ENCODE measurements around the gene CHPF. TPM values are rescaled to one million over a fixed set of nuclear protein-coding genes. Genes with fewer than 3 reads are reported as not detected.

Gene CHPF
- total RNA-seq, 2 experiments from 2014 or later = 14.2 to 24.4 TPM

GRCh38 chr2:219540784-219541504, 2.7 kb downstream of the CHPF start:
- H3K27ac Mint-ChIP-seq = no peak overlapping the region
- ATAC-seq (no peak), DNase-seq (no peak)
- peaks cover 20% of the 10 kb centered on the region for H3K4me1 Mint-ChIP-seq
- CTCF ChIA-PET = interaction anchor here (0.6 to 8.4 kb wide), 35 partner anchors 8 to 153 kb away, joined by 3 to 89 read pairs (median 5); partner anchors contain the start of genes DNPEP, GMPPA and STK11IP
- H3K36me3 Mint-ChIP-seq = peaks cover 3% of the 10 kb centered on the region
- H3K9me3 Mint-ChIP-seq (ENCODE audit: low read depth) = no peaks in the 10 kb centered on the region
- H3K4me3 Mint-ChIP-seq = peak overlapping the region; percentile 84
- H3K27me3 Mint-ChIP-seq = peaks cover 11% of the 10 kb centered on the region

DNA sequence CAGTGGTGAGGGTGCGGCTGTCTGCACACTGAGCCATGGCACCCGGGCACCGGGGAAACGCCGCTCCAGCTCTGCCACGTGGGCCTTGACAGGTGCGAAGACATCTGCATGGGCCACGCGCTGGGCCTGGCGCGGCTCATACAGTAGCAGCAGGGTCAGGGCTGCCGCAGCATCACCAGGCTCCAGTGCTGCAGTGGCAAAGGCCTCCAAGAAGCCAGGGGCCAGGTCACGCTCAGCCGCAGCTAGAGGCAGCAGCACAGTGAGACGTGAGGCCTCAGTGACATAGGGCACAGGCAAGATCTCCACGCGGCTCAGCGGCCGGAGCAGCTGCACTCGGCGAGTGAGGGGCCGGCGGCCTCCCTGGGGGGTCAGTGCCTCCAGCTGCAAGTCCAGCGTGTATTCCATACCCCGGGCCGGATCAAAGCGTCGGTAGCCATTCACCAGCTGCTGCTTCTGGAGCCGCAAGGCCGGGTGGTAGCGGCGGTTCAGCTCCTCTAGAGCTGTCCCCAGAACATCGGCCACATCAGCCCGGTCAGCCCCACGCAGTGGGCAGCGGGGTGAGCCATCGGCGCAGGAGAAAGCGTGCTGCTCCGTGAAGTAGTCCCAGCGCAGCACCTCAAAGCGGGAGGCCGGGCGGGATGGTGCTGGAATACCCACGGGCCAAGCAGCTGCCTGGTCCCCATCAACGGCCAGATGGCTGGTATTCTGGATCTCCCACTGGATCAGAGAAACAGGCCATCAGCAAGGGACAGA, 3.5 kb downstream of the CHPF start:
- Mint-ChIP-seq H3K27ac (no peak overlapping the region), H3K36me3 (peaks cover 3% of the 10 kb centered on the region), H3K9me3 (ENCODE audit: low read depth) (no peaks in the 10 kb centered on the region), H3K4me3 (no peak overlapping the region), H3K4me1 (peaks cover 20% of the 10 kb centered on the region), H3K27me3 (peaks cover 9% of the 10 kb centered on the region)
- DNase-seq = no peak
- no peak for ATAC-seq
- CTCF ChIA-PET = interaction anchor here (0.8 to 8.4 kb wide), 18 partner anchors 11 to 152 kb away, joined by 3 to 89 read pairs (median 7); partner anchors contain the start of genes DNPEP and GMPPA

- H3K9me3 Mint-ChIP-seq (ENCODE audit: low read depth) = no peaks in the 10 kb centered on the region
- DNase-seq (no peak), ATAC-seq (no peak)
- H3K27me3 Mint-ChIP-seq = no peaks in the 10 kb centered on the region
- CTCF ChIA-PET = interaction anchor here (2.5 to 8.4 kb wide), 5 partner anchors 10 to 135 kb away, joined by 8 to 89 read pairs (median 73); partner anchors contain the start of gene GMPPA
- H3K4me1 Mint-ChIP-seq = peaks cover 15% of the 10 kb centered on the region
- no peak overlapping the region for H3K4me3 Mint-ChIP-seq
- H3K27ac Mint-ChIP-seq = no peak overlapping the region
- H3K36me3 Mint-ChIP-seq = peaks cover 3% of the 10 kb centered on the region
These were observed 4.4 kb downstream of the CHPF start for GRCh38 chr2:219538956-219539788.

DNA sequence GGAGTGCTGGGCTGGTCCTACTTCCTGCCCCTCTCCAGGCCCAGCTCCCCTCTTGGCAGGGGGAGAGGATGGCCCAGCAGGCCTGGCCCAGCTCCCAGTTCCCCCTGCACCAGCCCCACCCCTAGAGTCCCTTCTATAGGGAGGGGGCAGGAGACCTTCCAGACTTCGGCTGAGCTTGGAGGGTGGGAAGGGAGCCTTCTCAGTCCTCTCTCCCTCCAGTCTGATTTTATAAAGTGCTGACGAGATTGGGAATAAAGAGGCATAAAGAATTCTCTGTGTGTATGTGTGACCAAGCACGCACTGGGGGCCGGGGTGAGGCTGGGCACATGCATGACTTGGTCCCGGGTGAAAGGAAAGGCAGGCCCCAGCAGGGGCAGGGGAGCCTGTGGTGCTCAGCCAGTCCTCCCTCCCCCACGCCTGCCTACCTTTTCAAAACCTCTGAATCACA, 5.1 kb downstream of the CHPF start:
- peaks cover 3% of the 10 kb centered on the region for H3K36me3 Mint-ChIP-seq
- DNase-seq = no peak
- CTCF ChIA-PET = interaction anchor here (2.1 to 8.4 kb wide), 4 partner anchors 11 to 105 kb away, joined by 8 to 89 read pairs (median 66); partner anchors contain the start of gene GMPPA
- peaks cover 15% of the 10 kb centered on the region for H3K4me1 Mint-ChIP-seq
- no peaks in the 10 kb centered on the region for H3K27me3 Mint-ChIP-seq
- no peak overlapping the region for H3K4me3 Mint-ChIP-seq
- no peaks in the 10 kb centered on the region for H3K9me3 Mint-ChIP-seq (ENCODE audit: low read depth)
- no peak overlapping the region for H3K27ac Mint-ChIP-seq
- ATAC-seq = no peak

- peaks cover 3% of the 10 kb centered on the region for H3K36me3 Mint-ChIP-seq
- peaks cover 15% of the 10 kb centered on the region for H3K4me1 Mint-ChIP-seq
- CTCF ChIA-PET = interaction anchor here (1.1 to 8.4 kb wide), 4 partner anchors 10 to 135 kb away, joined by 3 to 89 read pairs (median 34); no protein-coding TSS in a partner anchor
- H3K27ac Mint-ChIP-seq = no peak overlapping the region
- DNase-seq = no peak
- no peaks in the 10 kb centered on the region for H3K27me3 Mint-ChIP-seq
- H3K9me3 Mint-ChIP-seq (ENCODE audit: low read depth) = no peaks in the 10 kb centered on the region
- H3K4me3 Mint-ChIP-seq = no peak overlapping the region
- ATAC-seq = no peak
These were observed 5.7 kb downstream of the CHPF start for GRCh38 chr2:219537657-219538488.

GRCh38 chr2:219536967-219537366, 6.6 kb downstream of the CHPF start:
- Mint-ChIP-seq H3K27ac (no peak overlapping the region), H3K4me3 (no peak overlapping the region), H3K4me1 (peaks cover 8% of the 10 kb centered on the region), H3K36me3 (peaks cover 3% of the 10 kb centered on the region), H3K27me3 (no peaks in the 10 kb centered on the region), H3K9me3 (ENCODE audit: low read depth) (no peaks in the 10 kb centered on the region)
- CTCF ChIA-PET = interaction anchor here (0.9 to 8.4 kb wide), 4 partner anchors 9 to 134 kb away, joined by 3 to 60 read pairs (median 6); partner anchors contain the start of gene STK11IP
- ATAC-seq (no peak), DNase-seq (no peak)

DNA sequence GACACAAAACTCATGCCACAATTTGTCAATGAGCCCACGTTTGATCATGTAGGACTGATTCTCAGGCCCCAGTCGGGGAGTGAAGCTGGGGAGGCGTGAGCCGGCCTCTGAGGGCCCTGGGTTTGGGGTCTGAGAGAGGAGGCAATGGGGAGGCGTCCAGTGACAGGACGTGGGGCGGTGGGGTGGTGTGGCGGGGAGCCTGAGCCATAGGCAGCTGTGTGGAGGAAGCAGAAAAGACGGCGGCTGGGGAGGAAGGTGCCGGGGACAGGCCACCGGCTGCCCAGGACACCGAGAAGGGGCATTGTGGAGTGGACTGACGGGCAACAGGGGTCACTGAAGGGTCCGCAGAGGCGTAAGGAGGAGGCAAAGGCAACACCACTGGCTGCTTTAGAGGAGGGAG, 7.2 kb downstream of the CHPF start:
- no peak overlapping the region for H3K4me3 Mint-ChIP-seq
- H3K36me3 Mint-ChIP-seq = peaks cover 2% of the 10 kb centered on the region
- no peaks in the 10 kb centered on the region for H3K27me3 Mint-ChIP-seq
- H3K9me3 Mint-ChIP-seq (ENCODE audit: low read depth) = no peaks in the 10 kb centered on the region
- peaks cover 4% of the 10 kb centered on the region for H3K4me1 Mint-ChIP-seq
- no peak for ATAC-seq
- CTCF ChIA-PET = interaction anchor here (0.9 to 2.1 kb wide), 3 partner anchors 9 to 133 kb away, joined by 3 to 8 read pairs (median 3); partner anchors contain the start of gene STK11IP
- DNase-seq = no peak
- H3K27ac Mint-ChIP-seq = no peak overlapping the region

DNA sequence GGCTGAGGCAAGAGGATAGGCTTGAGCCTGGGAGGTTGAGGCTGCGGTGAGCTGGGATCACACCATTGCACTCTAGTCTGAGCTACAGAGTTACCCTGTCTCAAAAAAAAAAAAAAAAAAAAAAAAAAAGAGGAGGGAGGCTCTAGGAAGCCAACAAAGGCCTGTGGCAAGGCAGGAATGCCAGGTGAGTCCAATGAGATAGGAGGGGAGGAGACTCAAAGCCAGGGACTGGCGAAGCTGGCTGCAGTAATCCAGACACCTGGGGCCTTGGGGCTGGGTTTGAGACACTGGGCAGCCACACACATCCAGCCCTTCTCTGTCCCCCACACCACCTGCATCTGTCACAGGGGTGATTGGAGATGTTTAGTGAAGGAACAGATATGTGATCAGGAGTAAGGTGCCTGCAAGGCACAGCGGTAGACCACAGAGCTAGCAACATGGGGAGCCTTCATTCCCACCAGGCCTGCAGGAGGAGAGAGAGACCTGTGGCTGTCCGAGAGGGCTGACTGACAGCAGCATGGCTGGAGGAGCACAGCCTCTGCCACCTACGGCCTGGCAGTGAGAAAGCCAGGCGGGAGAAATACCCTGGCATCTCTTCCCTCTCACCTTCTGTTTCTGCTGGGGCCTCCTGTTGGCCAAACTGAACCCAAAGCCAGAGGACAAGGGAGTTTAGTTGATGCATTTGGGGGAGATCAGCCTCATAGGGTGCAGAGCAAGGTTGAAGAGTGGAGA, 9.5 kb downstream of the CHPF start:
- Mint-ChIP-seq H3K36me3 (peaks cover 2% of the 10 kb centered on the region), H3K4me3 (no peak overlapping the region), H3K4me1 (no peaks in the 10 kb centered on the region), H3K27me3 (peaks cover 18% of the 10 kb centered on the region), H3K27ac (no peak overlapping the region), H3K9me3 (ENCODE audit: low read depth) (no peaks in the 10 kb centered on the region)
- CTCF ChIA-PET = interaction anchor here (0.7 to 9.6 kb wide), 3 partner anchors 8 to 519 kb away, joined by 3 to 149 read pairs (median 85); partner anchors contain the start of genes CHPF, GMPPA and TMEM198
- no peak for ATAC-seq
- DNase-seq = no peak

DNA sequence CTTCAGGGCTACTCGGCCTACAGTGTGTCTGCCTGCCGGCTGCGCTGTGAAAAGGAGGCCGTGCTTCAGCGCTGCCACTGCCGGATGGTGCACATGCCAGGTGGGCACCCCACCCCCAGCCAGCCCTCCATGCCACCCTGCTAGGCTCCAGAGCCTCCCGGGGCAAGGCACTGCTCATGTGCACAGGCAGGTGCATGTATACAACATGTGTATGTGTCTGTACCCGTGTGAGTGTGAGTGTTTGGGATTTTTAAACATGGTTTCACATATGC, 11.3 kb downstream of the CHPF start:
- ATAC-seq (no peak), DNase-seq (no peak)
- CTCF ChIA-PET = interaction anchor here (4.4 to 9.6 kb wide), 4 partner anchors 10 to 131 kb away, joined by 23 to 149 read pairs (median 98); partner anchors contain the start of genes CHPF, GMPPA and TMEM198
- no peaks in the 10 kb centered on the region for H3K4me1 Mint-ChIP-seq
- no peak overlapping the region for H3K27ac Mint-ChIP-seq
- H3K27me3 Mint-ChIP-seq = peaks cover 28% of the 10 kb centered on the region
- H3K4me3 Mint-ChIP-seq = no peak overlapping the region
- no peaks in the 10 kb centered on the region for H3K9me3 Mint-ChIP-seq (ENCODE audit: low read depth)
- H3K36me3 Mint-ChIP-seq = no peaks in the 10 kb centered on the region

GRCh38 chr2:219531639-219532377, 11.8 kb downstream of the CHPF start:
- no peaks in the 10 kb centered on the region for H3K36me3 Mint-ChIP-seq
- no peaks in the 10 kb centered on the region for H3K9me3 Mint-ChIP-seq (ENCODE audit: low read depth)
- no peaks in the 10 kb centered on the region for H3K4me1 Mint-ChIP-seq
- H3K27me3 Mint-ChIP-seq = peaks cover 32% of the 10 kb centered on the region
- ATAC-seq = no peak
- no peak for DNase-seq
- H3K27ac Mint-ChIP-seq = no peak overlapping the region
- CTCF ChIA-PET = interaction anchor here (1.1 to 9.6 kb wide), 9 partner anchors 11 to 131 kb away, joined by 3 to 149 read pairs (median 23); partner anchors contain the start of genes CHPF, GMPPA and TMEM198
- no peak overlapping the region for H3K4me3 Mint-ChIP-seq

Data from activated CD8-positive, alpha-beta memory T cell treated with anti-CD3 and anti-CD28 coated beads, Interleukin-2, amount 10 ng/mL, durations not matched to agents 7 days and 5 days (primary cell).